K562 (cell line): ENCODE results near the gene AMOTL1. TPM values are rescaled to one million over a fixed set of nuclear protein-coding genes. Genes with fewer than 3 reads are reported as not detected.

Experiments
- ATAC-seq: fragments of 200-7000 bp; cut with Tn5 transposase; 3 replicates; pipeline ENCODE4 v1.9.1; 2020; ENCODE audit warnings: moderate library complexity
- BruUV-seq: library from RNA; stranded (reverse); fragments of 400-500 nt; replicated peaks from 2 replicates; lab custom pipeline; 2021; lab: Mats Ljungman, UMichigan
- CTCF ChIA-PET: fragments of 300-600 bp; formaldehyde crosslinking; extraction: SDS; loops from one replicate; lab custom pipeline; 2021; ENCODE audit warnings: low intra/inter-chr PET ratio; lab: Yijun Ruan, JAX
- POLR2A ChIA-PET: fragments of 300-600, 350-650 bp; sonication (Branson Sonifier 250); formaldehyde crosslinking; extraction: SDS; loops from one replicate; lab custom pipeline; 2021; ENCODE audit warnings: antibody characterized with exemption, inconsistent platforms; lab: Yijun Ruan, JAX
- DNase-seq, 4 experiments: peaks; one replicate each; pipeline versions ENCODE4 v3.0.0 to v3.0.0-alpha.2; 2011 to 2018; ENCODE audit warnings: low spot score in 3 of 4, mixed read lengths in 3 of 4; ENCODE audit errors: extremely low read depth in 1 of 4
- FAIRE-seq: peaks from 2 replicates; lab custom pipeline; 2011; peaks lifted over from hg19 to GRCh38; lab: Jason Lieb, UNC
- H2AFZ ChIP-seq: 2 replicates; pipeline ENCODE4 v1.6.0; 2011; ENCODE audit warnings: low read depth, low read length, control low read depth, inconsistent platforms
- H3K27ac ChIP-seq: fragments of 200-600 bp; 3 replicates; pipeline ENCODE4 v1.8.0; 2011; ENCODE audit warnings: low read depth, mild to moderate bottlenecking, control low read depth, inconsistent platforms, low read length, moderate library complexity, mixed read lengths; ENCODE audit errors: extremely low read depth
- H3K27me3 ChIP-seq, 2 experiments: fragments of 300-600 bp in 1 of 2; 2 replicates in 1 of 2; 3 replicates in 1 of 2; pipeline versions ENCODE4 v1.6.0 to v1.8.0; 2011; ENCODE audit warnings: inconsistent platforms in 2 of 2, low read length in 2 of 2, mild to moderate bottlenecking in 1 of 2, mixed read lengths in 1 of 2, moderate library complexity in 1 of 2; ENCODE audit not compliant: control insufficient read depth in 2 of 2, insufficient read depth in 2 of 2
- H3K36me3 ChIP-seq: fragments of 300-600 bp; 3 replicates; pipeline ENCODE4 v1.8.0; 2011; ENCODE audit warnings: mild to moderate bottlenecking, low read length, inconsistent platforms; ENCODE audit not compliant: control insufficient read depth, insufficient read depth
- H3K4me1 ChIP-seq, 2 experiments: fragments of 200-600 bp in 1 of 2; replicated peaks in 1 of 2; 2 replicates in 1 of 2; 3 replicates in 1 of 2; pipeline versions ENCODE4 v1.5.1 to v1.8.0; 2011; ENCODE audit warnings: inconsistent platforms in 2 of 2, low read length in 2 of 2, mild to moderate bottlenecking in 1 of 2, mixed read lengths in 1 of 2, moderate library complexity in 1 of 2; ENCODE audit not compliant: control insufficient read depth in 2 of 2, insufficient read depth in 2 of 2
- H3K4me2 ChIP-seq: 2 replicates; pipeline ENCODE4 v1.6.1; 2011; ENCODE audit warnings: low read length, control low read depth, inconsistent platforms, mixed read lengths; ENCODE audit not compliant: insufficient read depth
- H3K4me3 ChIP-seq: fragments of 200-600 bp; sonication (generic), shearing (Covaris generic); 2 replicates; pipeline ENCODE4 v1.5.1; 2016; ENCODE audit warnings: control low read depth, inconsistent platforms
- H3K79me2 ChIP-seq: fragments of 200-600 bp; 3 replicates; pipeline ENCODE4 v1.8.0; 2011; ENCODE audit warnings: low read length, inconsistent platforms; ENCODE audit not compliant: control insufficient read depth, insufficient read depth
- H3K9ac ChIP-seq, 2 experiments: 2 replicates each; pipeline versions ENCODE4 v1.6.0 to v1.6.1; 2011; ENCODE audit warnings: low read depth in 2 of 2, low read length in 2 of 2, control low read depth in 1 of 2, inconsistent platforms in 1 of 2, mild to moderate bottlenecking in 1 of 2, mixed read lengths in 1 of 2; ENCODE audit not compliant: insufficient read depth in 1 of 2
- H3K9me1 ChIP-seq: one replicate; pipeline ENCODE4 v1.6.0; 2011; ENCODE audit warnings: inconsistent platforms, mild to moderate bottlenecking, low read length, moderate library complexity; ENCODE audit not compliant: control insufficient read depth, insufficient read depth
- H3K9me3 ChIP-seq: replicated peaks from 2 replicates; pipeline ENCODE4 v1.5.1; 2011; ENCODE audit warnings: low read depth, low read length, inconsistent platforms; ENCODE audit not compliant: control insufficient read depth, insufficient read depth
- H4K20me1 ChIP-seq: replicated peaks from 2 replicates; pipeline ENCODE4 v1.6.1; 2011; ENCODE audit warnings: low read length, inconsistent platforms, mixed read lengths; ENCODE audit not compliant: control insufficient read depth, insufficient read depth
- ARHGAP35 ChIP-seq: fragments of 450-650 bp; IDR thresholded peaks from 2 replicates; pipeline ENCODE4 v1.6.1; 2018; ENCODE audit not compliant: partially characterized antibody
- CBX3 ChIP-seq, 2 experiments: IDR thresholded peaks; 1 replicate in 1 of 2; 2 replicates in 1 of 2; pipeline ENCODE4 v1.6.1; 2012; ENCODE audit warnings: inconsistent platforms in 2 of 2, low read length in 2 of 2, borderline replicate concordance in 1 of 2, control low read depth in 1 of 2
- FOXJ2 ChIP-seq: fragments of 200-800 bp; sonication (Bioruptor generic); IDR thresholded peaks from 2 replicates; pipeline ENCODE4 v1.6.1; 2016; ENCODE audit warnings: missing genetic modification characterization, missing compliant biosample characterization
- HEY1 ChIP-seq: fragments of 250-450 bp; sonication (Bioruptor Pico); IDR thresholded peaks from 2 replicates; pipeline ENCODE4 v1.5.0; 2020; ENCODE audit warnings: mild to moderate bottlenecking, moderate library complexity, borderline replicate concordance
- ZNF668 ChIP-seq: fragments of 250-450 bp; sonication (Bioruptor Pico); IDR thresholded peaks from 2 replicates; pipeline ENCODE4 v1.8.0; 2022; ENCODE audit warnings: mild to moderate bottlenecking, inconsistent platforms
- WGBS: fragments of 100-300 bp; shearing (Covaris generic); methylation state at CpG from one replicate; pipeline ENCODE4 v1.1.6; 2016; ENCODE audit warnings: low coverage, mixed read lengths; ENCODE audit not compliant: insufficient coverage; ENCODE audit errors: missing lambda C conversion rate; 5-methylcytosine and 5-hydroxymethylcytosine counted together
- in situ Hi-C: fragments of 300-500 bp; cut with MboI; formaldehyde crosslinking; loops from 4 replicates; pipeline ENCODE4 v1.15.0; 2018; ENCODE audit warnings: inconsistent platforms, mixed read lengths
- intact Hi-C: fragments of 100-400 bp; cut with micrococcal nuclease; formaldehyde crosslinking; loops from 2 replicates; pipeline ENCODE4 v1.14.2; 2022
- polyA plus RNA-seq, 8 experiments: library from polyadenylated mRNA; depleted of rRNA in 4 of 8; stranded (reverse) in 5 of 8; unstranded in 3 of 8; fragments of >200 nt; fragmentation: Nextera tagmentation in 2 of 8; fragmentation: Illumina TruSeq in 1 of 8; extraction: Ambion mirVana in 2 of 8; extraction: Trizol in 1 of 8; gene quantifications; 2 replicates each; pipeline versions ENCODE4 v1.2.1 to v1.2.3, GENCODE V29; 2011 to 2014; ENCODE audit warnings: inconsistent platforms in 1 of 8, missing spikeins in 1 of 8
- total RNA-seq, 7 experiments: library from RNA; depleted of rRNA in 6 of 7; stranded (reverse); fragments of >200 nt in 6 of 7; fragmentation: Illumina TruSeq in 2 of 7; extraction: Trizol in 2 of 7; gene quantifications; 2 replicates each; pipeline versions ENCODE4 v1.2.1 to v1.2.3, GENCODE V29; 2011 to 2021; ENCODE audit warnings: low replicate concordance in 1 of 7
- TF ChIP-seq, protein P1 (sequence below): sonication (generic); formaldehyde crosslinking; IDR thresholded peaks from 2 replicates; pipeline ENCODE4 v1.8.0; 2022; ENCODE audit warnings: mild to moderate bottlenecking, missing genetic modification reagents

AMOTL1 gene
- total and polyA plus RNA-seq, 9 of the 15 experiments (the other 6 are each of a cell fraction or from before 2014, with no cell fraction given): 4.0 to 35.4 (median 14.0) TPM

DNA sequence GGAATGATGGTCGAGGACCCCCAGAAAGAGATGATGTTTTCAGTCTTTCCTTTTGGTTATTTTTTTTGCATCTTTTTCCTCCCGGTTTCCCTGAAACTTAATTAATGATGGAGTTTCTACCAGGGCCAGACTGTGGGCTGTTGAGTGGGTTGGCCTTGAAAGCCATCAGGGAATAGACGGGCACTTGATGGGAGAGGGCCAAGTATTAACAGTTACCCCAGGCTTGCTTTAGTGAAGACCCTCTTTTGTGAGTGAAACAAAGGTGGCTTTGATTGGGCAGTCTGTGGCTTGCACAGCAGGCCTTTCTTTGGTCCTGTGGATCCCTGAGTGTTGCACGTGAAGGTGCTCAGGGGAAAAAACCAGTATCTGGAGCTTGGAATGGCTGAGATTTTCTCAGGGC lies 56.9 kb downstream of the AMOTL1 start:
- ATAC-seq (no peak), DNase-seq (no peak), FAIRE-seq (no peak)
- in situ Hi-C loops: no loop called here
- no peak for TF ChIP-seq ZNF668 (CRISPR knock-in tag)
- Histone ChIP-seq H3K9ac (no peak overlapping the region), H3K9me1 (no peaks in the 10 kb centered on the region), H3K9me3 (no peaks in the 10 kb centered on the region), H4K20me1 (no peaks in the 10 kb centered on the region), H3K36me3 (peaks cover 53% of the 10 kb centered on the region; the same call in 2 of the 3 replicates), H3K79me2 (no peaks in the 10 kb centered on the region), H2AFZ (no peak overlapping the region), H3K4me1 (peaks cover 0 to 4% of the 10 kb centered on the region in 2 experiments; a peak in 3 of 5 replicates), H3K27ac (no peak overlapping the region), H3K4me3 (no peak overlapping the region), H3K4me2 (no peak overlapping the region), H3K27me3 (no peaks in the 10 kb centered on the region; a peak in 1 of 5 replicates)
- BruUV-seq: no TSS peak
- intact Hi-C loops: no loop called here
- ChIA-PET POLR2A (no interaction called here), CTCF (no interaction called here)
- 49% methylated on average over 4 of the region's 4 CpGs for WGBS

DNA sequence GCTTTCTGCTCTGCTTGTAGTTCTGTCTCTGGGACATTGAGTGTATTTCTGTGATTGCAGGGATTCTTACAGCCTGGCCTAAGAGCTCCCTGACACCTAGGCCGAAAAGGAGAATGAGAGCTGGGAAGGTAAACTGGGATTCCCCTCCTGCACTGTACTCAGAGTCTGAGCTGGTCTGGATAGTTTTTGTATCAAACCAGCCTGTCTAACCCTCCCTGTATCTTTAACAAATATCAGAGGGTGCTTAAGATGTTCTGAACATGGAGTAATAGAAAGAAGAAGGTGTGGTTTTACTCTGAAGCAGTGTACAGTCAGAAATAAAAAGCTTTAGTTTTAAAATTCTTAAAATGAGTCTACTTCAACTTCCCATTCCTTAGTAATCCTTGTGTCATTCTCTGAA lies 57.3 kb downstream of the AMOTL1 start:
- ATAC-seq (no peak), DNase-seq (no peak), FAIRE-seq (no peak)
- intact Hi-C loops: no loop called here
- H3K9ac ChIP-seq: no peak overlapping the region
- peaks cover 55% of the 10 kb centered on the region; the same call in 2 of the 3 replicates for H3K36me3 ChIP-seq
- POLR2A ChIA-PET: no interaction called here
- H3K27me3 ChIP-seq: no peaks in the 10 kb centered on the region
- 50% methylated on average over 1 of the region's 1 CpG for WGBS
- CTCF ChIA-PET: no interaction called here
- H3K27ac ChIP-seq: no peak overlapping the region
- H3K4me3 ChIP-seq: no peak overlapping the region
- H3K4me1 ChIP-seq: peaks cover 0 to 4% of the 10 kb centered on the region in 2 experiments; a peak in 3 of 5 replicates
- BruUV-seq: no TSS peak
- H3K9me3 ChIP-seq: no peaks in the 10 kb centered on the region
- H4K20me1 ChIP-seq: no peaks in the 10 kb centered on the region
- in situ Hi-C loops: no loop called here
- no peaks in the 10 kb centered on the region for H3K9me1 ChIP-seq
- no peaks in the 10 kb centered on the region for H3K79me2 ChIP-seq
- H3K4me2 ChIP-seq: no peak overlapping the region
- H2AFZ ChIP-seq: no peak overlapping the region
- TF ChIP-seq ARHGAP35 (no peak), CBX3 (IDR thresholded peaks at IDR 0.05; ENCODE audit: borderline replicate concordance in 1 of 2, low read length in 2 of 2) (no peak), HEY1 (CRISPR knock-in tag) (no peak), FOXJ2 (tag) (no peak)
- TF ChIP-seq, protein P1, sequence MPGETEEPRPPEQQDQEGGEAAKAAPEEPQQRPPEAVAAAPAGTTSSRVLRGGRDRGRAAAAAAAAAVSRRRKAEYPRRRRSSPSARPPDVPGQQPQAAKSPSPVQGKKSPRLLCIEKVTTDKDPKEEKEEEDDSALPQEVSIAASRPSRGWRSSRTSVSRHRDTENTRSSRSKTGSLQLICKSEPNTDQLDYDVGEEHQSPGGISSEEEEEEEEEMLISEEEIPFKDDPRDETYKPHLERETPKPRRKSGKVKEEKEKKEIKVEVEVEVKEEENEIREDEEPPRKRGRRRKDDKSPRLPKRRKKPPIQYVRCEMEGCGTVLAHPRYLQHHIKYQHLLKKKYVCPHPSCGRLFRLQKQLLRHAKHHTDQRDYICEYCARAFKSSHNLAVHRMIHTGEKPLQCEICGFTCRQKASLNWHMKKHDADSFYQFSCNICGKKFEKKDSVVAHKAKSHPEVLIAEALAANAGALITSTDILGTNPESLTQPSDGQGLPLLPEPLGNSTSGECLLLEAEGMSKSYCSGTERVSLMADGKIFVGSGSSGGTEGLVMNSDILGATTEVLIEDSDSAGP (CRISPR knock-in tag): no peak
